ENCODE measurements around the gene PTCH1.

PTCH1 gene

GRCh38 chr9:95462249-95463147, 54.3 kb downstream of the PTCH1 start:
- peak; percentile 71 for DNase-seq (ENCODE audit: low read depth)

DNA sequence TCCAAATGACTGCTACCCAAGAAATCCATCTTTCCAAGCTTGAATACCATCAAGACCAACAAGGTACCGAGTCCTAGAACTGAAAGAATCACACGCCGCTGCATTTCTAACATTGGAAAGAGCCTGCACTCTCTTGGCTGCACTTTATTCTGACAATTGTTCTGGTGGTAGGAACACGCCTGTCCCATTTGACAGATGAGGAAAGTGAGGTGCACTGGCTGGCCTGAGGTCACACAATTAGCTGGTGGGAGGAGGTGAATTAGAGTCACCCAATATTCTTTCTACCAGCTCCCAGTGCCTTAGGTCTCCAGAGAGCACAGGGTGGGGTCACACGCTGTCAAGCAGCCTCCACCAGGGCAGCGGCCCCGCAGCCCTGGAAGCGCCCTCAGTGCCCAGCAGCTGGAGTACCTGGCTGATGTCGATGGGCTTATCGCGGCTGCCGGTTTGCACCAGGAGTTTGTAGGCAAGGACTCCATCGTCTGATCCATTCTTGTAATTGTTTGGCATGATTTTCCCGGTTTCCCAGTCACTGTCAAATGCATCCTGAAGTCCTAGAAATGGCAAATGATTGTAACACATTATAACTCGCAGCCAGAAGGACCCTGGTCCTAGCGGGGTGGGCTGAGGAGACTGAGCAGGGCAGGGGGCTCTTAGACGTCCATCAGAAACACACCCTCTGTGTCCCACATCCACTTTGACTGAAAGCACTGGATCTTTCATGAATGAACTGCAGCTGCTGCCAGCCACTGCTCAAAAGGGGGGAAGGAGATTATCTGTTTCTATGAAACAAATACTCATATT, 55.1 kb downstream of the PTCH1 start:
- no peak for DNase-seq (ENCODE audit: low read depth)

- no peak for DNase-seq (ENCODE audit: low read depth)
Observed at GRCh38 chr9:95460518-95461164, 56.1 kb downstream of the PTCH1 start.

- no peak for DNase-seq (ENCODE audit: low read depth)
Observed at GRCh38 chr9:95459851-95460517, 56.8 kb downstream of the PTCH1 start.

DNA sequence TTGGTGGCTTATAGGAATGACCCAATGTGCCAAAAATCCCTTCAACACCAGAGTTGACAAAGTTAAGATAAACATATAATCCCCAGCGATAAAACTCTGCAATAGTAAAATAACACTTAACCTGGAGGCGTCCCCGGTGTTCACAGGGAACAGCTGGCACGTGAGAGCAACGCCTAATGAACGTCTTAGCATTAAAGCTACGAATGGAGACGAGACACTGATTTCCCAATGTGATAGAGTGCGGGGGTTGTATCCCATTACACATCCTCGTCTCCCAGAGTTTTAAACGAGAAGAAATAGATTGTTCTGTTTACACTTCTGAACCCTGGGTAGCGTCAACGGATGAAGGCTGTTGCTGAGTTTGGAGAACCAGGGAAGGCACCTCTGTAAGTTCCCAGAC, 57.6 kb downstream of the PTCH1 start:
- no peak for DNase-seq (ENCODE audit: low read depth)

DNA sequence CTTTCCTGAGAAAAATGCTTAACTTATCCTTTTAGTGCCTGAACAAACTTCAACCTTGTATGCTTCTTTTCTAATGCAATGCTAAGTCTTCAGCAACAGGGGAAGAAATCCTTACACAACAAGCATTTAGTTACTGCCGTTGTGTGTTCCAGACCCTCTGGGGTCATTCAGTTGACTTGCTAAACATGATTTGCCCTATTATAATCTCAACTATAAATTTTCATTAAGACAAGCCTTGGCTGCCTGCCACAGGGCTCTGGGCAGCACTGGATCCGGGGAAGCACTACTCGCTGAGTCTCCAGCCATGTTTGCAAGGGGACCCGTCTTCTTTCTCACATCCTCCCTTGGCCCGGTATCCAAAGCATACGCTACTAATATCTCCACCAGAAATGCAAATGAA, 58.1 kb downstream of the PTCH1 start:
- DNase-seq (ENCODE audit: low read depth) = no peak

DNA sequence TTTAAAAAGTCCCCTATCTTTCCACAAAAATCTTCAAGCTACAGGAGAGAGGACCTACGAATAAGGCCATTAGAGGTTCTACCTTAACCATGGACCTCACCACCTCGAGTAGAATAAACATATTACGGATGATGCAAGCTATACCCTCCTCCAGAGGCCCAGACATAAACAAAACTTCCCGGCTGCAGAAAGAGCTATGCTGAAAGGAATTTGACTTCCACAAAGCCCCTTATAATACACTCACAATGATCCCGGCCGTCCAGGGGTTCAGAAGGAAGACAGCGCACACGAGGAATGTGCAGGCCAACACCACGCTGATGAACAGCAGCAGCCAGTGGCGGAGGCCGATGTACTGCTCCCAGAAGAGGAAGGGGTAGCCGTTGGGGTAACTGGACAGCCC, 59.0 kb downstream of the PTCH1 start:
- no peak for DNase-seq (ENCODE audit: low read depth)

- no peak for DNase-seq (ENCODE audit: low read depth)
Observed at GRCh38 chr9:95455714-95456113, 61.1 kb downstream of the PTCH1 start.

DNA sequence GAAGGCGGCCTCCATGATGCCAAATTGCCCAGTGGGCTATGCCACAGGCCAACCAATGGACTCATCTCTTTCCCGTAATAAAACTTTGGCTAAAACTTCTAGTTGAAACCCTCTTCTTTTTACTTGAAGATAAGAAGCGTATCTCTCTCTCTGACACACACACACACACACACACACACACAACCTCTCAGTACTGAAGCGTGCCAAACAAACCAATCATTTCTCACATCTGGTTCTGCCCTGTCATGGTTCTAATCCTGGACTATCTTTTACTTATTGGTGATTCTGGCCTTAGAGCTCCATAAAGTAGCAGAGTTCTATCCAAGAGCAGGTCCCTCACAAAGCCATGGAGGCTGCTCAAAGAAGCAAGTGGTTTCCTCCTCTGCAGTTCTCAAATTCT, 64.6 kb downstream of the PTCH1 start:
- DNase-seq (ENCODE audit: low read depth) = no peak

DNA sequence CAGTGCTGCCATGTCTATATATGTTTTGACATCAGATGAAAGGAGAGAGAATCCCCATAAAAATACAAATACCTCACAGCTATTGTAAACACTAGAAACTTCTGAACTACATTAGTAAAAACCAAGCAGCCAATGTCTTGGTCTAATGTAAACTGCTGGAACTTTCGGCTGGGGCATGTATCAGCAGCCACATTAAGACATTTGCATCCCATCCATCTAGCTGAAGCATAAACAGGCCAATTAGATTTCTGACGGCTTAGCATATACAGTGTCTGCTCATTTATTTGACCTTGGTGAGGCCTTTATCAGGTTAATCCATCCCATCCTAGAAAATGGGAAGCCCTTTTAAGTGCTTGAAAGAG, 65.7 kb downstream of the PTCH1 start:
- DNase-seq (ENCODE audit: low read depth) = no peak

DNA sequence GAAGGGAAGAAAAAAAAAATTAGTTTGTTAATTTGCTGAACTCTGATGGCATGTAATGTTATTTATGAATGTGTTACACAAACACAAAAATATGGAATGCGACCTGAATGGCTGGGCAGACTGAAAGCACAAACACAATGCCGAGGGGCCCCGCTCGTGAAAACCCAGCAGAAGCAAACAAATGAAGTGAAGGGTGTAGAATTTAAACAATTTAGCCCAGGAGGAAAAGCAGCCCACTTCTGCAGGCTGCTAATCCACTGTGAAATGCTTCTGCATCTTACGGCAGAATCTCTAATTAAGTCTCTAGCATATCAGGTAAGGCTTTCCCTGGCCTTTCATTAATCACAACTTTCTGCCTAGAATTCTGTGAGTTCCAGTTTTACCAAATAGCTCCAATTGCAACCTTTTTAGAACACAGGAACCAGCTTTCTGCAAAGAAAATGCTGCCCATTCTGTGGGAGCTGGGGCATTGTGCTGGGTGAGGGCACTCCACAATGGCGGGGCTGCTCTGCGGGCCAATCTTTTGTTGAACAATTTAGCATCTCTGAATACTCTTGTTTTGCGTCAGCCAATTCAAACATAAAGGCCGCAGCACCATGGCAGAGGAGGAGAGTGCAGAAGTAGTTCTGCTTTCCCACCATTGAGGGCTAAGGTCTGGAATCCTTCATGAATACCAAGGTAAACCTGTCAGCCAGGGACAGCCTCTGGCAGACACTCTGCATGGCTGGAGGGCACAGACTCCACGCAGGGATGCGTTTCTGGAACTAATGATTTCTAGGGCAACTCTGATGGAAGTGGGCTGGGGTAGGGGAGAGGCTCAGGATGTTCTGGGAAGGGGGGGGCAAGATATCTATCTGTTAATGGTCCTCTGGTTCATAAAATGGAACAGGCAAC, 66.4 kb downstream of the PTCH1 start:
- DNase-seq (ENCODE audit: low read depth) = no peak

GRCh38 chr9:95449016-95449415, 67.8 kb downstream of the PTCH1 start:
- DNase-seq (ENCODE audit: low read depth) = no peak

- no peak for DNase-seq (ENCODE audit: low read depth)
Observed at GRCh38 chr9:95447660-95448420, 68.9 kb downstream of the PTCH1 start.

DNA sequence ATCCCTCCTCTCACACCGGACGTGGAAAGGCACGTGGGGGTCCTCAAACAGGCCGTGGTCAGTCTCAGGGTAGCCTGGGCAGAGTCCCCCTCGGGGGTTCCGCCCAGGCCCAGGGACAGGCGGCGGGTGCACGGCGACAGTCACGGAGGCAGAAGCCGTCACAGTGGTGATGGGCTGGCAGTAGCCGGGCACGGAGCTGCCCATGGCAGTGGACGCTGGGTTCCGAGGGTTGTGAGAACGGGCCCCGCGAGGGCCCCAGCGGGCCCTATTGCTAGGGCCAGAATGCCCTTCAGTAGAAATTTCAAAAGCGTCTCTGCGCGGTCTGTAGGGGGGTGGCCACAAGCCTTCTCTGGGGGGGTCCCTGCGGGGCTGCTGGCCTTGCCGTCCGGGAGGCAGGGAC, 69.8 kb downstream of the PTCH1 start:
- no peak for DNase-seq (ENCODE audit: low read depth)

GRCh38 chr9:95446259-95446658, 70.5 kb downstream of the PTCH1 start:
- no peak for DNase-seq (ENCODE audit: low read depth)

DNA sequence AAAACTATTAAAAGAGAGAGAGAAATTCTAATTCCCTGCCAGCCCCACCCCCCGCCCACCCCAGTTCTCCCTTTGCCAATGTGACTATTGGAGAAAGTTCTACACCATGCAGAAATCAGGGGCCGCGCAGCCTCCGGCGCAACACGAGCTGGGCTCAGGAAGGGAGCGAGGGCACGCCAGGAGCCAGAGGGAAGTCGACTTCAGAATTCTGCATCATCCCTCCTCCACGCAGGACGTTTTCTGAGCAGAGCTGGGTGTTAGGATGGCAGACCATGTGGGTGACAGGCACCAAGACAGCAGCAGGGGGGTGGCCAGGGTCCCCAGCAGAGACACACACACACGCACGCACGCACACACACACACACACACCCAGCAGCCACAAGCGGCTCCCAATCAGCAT, 72.6 kb downstream of the PTCH1 start:
- DNase-seq (ENCODE audit: low read depth) = no peak

DNA sequence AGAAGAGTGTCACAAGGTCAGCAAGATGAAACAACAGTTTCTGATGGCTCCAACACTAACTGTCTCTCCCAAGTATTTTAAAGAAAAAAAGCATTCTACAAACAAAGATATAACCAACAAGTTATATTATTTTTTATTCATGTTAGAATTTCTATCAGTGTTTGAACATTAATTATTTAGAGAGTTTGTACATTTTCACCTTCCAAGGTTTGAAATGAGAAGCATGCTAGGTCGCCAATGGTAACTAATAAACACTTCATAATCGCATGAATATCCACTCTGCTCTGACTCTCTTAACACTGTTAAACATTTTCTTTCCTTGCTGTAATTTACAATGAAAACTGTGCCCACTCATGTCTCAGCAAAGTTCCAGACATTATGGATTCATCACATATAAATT, 73.5 kb downstream of the PTCH1 start:
- no peak for DNase-seq (ENCODE audit: low read depth)

DNA sequence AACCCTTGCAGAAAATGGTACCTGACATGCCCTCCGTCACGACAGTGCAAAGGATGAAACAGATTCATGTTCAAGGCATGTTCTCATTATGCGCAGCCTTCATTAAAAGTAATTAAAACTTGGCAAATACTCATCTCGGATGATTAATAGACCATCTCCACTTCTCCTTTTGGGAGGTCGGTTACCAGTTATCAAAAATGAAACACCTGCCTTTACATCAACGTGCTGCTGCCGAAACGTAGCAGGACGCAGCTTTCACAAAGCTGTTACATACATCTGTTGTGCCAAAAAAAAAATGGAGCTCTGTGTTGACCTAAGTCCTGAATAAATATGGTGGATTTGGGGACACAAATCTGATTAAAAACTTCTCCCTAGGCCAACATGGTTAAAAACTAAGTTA, 75.7 kb downstream of the PTCH1 start:
- no peak for DNase-seq (ENCODE audit: low read depth)

DNA sequence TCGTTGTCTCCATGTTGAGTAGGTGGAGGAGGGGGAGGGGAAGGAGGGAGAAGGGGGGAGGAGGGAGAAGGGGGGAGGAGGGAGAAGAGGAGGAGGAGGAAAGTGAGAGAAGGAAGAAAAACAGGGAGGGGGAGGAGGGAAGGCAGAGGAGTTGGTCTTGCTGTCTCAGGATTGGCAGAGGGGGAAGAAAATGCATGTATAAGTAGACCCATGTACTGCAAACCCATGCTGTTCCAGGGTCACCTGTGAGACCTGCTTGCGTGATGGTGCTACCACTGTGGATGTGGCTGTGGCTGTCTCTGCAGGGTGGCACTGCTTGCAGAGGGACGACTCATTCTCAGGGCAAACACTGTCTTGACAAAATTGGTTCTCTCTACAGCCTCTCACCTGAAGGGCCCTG, 76.3 kb downstream of the PTCH1 start:
- no peak for DNase-seq (ENCODE audit: low read depth)

GRCh38 chr9:95438561-95439357, 78.0 kb downstream of the PTCH1 start:
- DNase-seq (ENCODE audit: low read depth) = no peak
